ENCODE measurements around the gene AUP1. TPM values are rescaled to one million over a fixed set of nuclear protein-coding genes. Genes with fewer than 3 reads are reported as not detected.

The AUP1 gene
- total RNA-seq, 1 donor from 2014 or later: 86.4 TPM

- no peak for TF ChIP-seq CTCF (conservative IDR thresholded peaks at IDR 0.05; ENCODE audit: low read depth, low read length)
- H3K4me3 ChIP-seq (ENCODE audit: low read depth, low read length): no peak overlapping the region
- no peak for DNase-seq (ENCODE audit: low read depth)
Measured at GRCh38 chr2:74535440-74535965, 6.0 kb upstream of the AUP1 start.

GRCh38 chr2:74534411-74534810 lies 4.9 kb upstream of the AUP1 start:
- no peak overlapping the region for H3K4me3 ChIP-seq (ENCODE audit: low read depth, low read length)
- DNase-seq (ENCODE audit: low read depth): no peak
- no peak for TF ChIP-seq CTCF (conservative IDR thresholded peaks at IDR 0.05; ENCODE audit: low read depth, low read length)

GRCh38 chr2:74533464-74533863 lies 4.0 kb upstream of the AUP1 start:
- no peak overlapping the region for H3K4me3 ChIP-seq (ENCODE audit: low read depth, low read length)
- TF ChIP-seq CTCF (conservative IDR thresholded peaks at IDR 0.05; ENCODE audit: low read depth, low read length): no peak
- DNase-seq (ENCODE audit: low read depth): no peak

GRCh38 chr2:74532222-74532621 lies 2.7 kb upstream of the AUP1 start:
- peak; percentile 41 for TF ChIP-seq CTCF (conservative IDR thresholded peaks at IDR 0.05; ENCODE audit: low read depth, low read length)
- DNase-seq (ENCODE audit: low read depth): no peak
- no peak overlapping the region for H3K4me3 ChIP-seq (ENCODE audit: low read depth, low read length)

- no peak for TF ChIP-seq CTCF (conservative IDR thresholded peaks at IDR 0.05; ENCODE audit: low read depth, low read length)
- no peak for DNase-seq (ENCODE audit: low read depth)
- no peak overlapping the region for H3K4me3 ChIP-seq (ENCODE audit: low read depth, low read length)
Measured at GRCh38 chr2:74531666-74532065, 2.2 kb upstream of the AUP1 start.

- DNase-seq (ENCODE audit: low read depth): no peak
- H3K4me3 ChIP-seq (ENCODE audit: low read depth, low read length): peak overlapping the region; percentile 99
- TF ChIP-seq CTCF (conservative IDR thresholded peaks at IDR 0.05; ENCODE audit: low read depth, low read length): no peak
Measured at GRCh38 chr2:74530239-74531187, 1.0 kb upstream of the AUP1 start.
